Rectal smooth muscle tissue (tissue), 1 donor: ENCODE results near the gene BAHD1.
A peak's percentile ranks its signal among the peaks of the same experiment; 100 is the strongest.

Experiments
- H3K27ac ChIP-seq: one replicate; pipeline ENCODE4 v1.7.0; 2013; ENCODE audit warnings: low read depth, low read length, inconsistent platforms
- H3K27me3 ChIP-seq: one replicate; pipeline ENCODE4 v1.7.0; 2013; ENCODE audit warnings: low read length; ENCODE audit not compliant: control insufficient read depth, insufficient read depth
- H3K36me3 ChIP-seq: one replicate; pipeline ENCODE4 v1.7.0; 2013; ENCODE audit warnings: low read length; ENCODE audit not compliant: control insufficient read depth, insufficient read depth
- H3K4me1 ChIP-seq: one replicate; pipeline ENCODE4 v1.7.0; 2013; ENCODE audit warnings: low read length; ENCODE audit not compliant: control insufficient read depth, insufficient read depth
- H3K4me3 ChIP-seq: one replicate; pipeline ENCODE4 v1.7.0; 2013; ENCODE audit warnings: low read length
- H3K9ac ChIP-seq: one replicate; pipeline ENCODE4 v1.7.0; 2013; ENCODE audit warnings: low read length

The BAHD1 gene

GRCh38 chr15:40429068-40429710 lies 11.6 kb upstream of the BAHD1 start:
- Histone ChIP-seq H3K27me3 (no peaks in the 10 kb centered on the region), H3K27ac (no peak overlapping the region), H3K4me3 (no peak overlapping the region), H3K4me1 (no peaks in the 10 kb centered on the region), H3K9ac (no peak overlapping the region), H3K36me3 (peaks cover 3% of the 10 kb centered on the region)

DNA sequence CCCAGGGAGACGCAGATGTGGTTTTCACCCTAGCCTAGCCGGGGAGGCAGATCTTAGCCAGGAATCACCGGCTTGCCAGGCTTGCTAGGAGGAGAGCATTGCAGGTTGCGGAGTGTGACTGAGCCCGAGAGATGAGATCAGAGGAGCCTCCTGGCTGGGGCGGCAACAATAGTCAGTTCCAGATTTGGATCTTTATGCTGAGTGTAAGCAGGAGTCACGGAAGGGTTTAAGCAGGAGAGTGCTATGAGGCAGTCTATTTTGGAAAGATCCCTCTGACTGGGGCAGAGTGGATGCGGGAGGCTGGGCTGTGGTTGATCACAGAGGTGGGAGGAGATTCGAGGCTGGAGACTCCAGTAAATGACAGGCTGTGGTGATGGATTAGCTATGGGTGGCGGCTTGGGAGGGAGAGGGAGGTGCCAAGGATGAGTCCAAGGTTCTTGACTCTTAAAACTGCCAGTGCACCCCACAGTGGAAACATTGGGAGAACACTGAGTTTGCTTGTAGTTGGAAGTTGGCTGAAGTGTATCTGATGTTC lies 10.4 kb upstream of the BAHD1 start:
- H3K36me3 ChIP-seq = peaks cover 3% of the 10 kb centered on the region
- H3K27ac ChIP-seq = no peak overlapping the region
- H3K27me3 ChIP-seq = peaks cover 3% of the 10 kb centered on the region
- H3K4me3 ChIP-seq = no peak overlapping the region
- no peaks in the 10 kb centered on the region for H3K4me1 ChIP-seq
- no peak overlapping the region for H3K9ac ChIP-seq

GRCh38 chr15:40435023-40435709 lies 5.6 kb upstream of the BAHD1 start:
- Histone ChIP-seq H3K4me3 (peak overlapping the region; percentile 53), H3K36me3 (no peaks in the 10 kb centered on the region), H3K4me1 (peaks cover 4% of the 10 kb centered on the region), H3K27me3 (peaks cover 32% of the 10 kb centered on the region), H3K27ac (no peak overlapping the region), H3K9ac (no peak overlapping the region)

GRCh38 chr15:40435710-40436089 lies 5.1 kb upstream of the BAHD1 start:
- H3K36me3 ChIP-seq = no peaks in the 10 kb centered on the region
- peaks cover 4% of the 10 kb centered on the region for H3K4me1 ChIP-seq
- peak overlapping the region; percentile 53 for H3K4me3 ChIP-seq
- no peak overlapping the region for H3K9ac ChIP-seq
- H3K27me3 ChIP-seq = peaks cover 34% of the 10 kb centered on the region
- H3K27ac ChIP-seq = no peak overlapping the region

GRCh38 chr15:40436116-40436891 lies 4.4 kb upstream of the BAHD1 start:
- Histone ChIP-seq H3K36me3 (no peaks in the 10 kb centered on the region), H3K4me3 (peak overlapping the region; percentile 53), H3K27ac (no peak overlapping the region), H3K4me1 (peaks cover 4% of the 10 kb centered on the region), H3K9ac (no peak overlapping the region), H3K27me3 (peaks cover 34% of the 10 kb centered on the region)

DNA sequence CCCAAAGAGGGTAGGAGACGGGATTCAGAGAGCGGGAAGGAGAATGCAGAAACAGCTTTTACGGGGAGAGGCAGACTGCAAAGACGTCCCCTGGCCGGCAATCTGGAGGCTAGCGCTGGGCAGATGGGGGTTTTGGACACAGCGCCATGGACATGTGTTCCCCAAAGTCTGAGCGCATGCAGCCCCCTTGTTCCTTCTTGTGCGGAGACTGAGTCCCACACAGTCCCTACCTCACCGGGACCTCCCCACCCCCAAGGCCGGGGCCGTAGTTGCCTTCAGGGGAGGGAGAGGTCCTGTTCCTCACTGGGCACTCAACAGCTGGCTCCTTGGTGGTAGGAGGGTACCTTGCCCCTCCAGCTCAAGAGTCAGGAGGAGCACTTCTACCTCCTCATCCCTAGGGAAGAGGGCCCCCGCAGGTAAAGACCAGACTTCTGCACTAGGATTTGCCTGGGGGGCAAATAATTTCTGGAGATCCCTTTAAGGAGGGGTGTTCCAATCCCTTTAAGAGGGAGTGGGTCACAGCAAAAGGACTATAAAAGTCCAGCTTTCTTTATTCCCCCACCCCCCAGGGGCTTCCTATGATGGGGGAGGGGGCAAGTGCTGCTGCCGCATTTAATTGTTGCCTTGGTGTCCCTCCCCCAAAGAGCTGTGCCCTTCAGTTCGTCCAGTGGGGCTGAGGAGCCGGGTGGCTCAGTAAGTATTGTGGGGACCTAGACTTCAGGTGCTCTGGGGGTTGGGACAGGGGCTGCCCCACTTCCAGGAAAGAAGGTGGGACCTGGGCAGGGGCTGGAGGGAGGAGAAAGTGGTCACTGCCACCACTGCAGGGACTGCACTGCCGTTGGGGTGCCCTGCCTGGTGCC lies 3.6 kb upstream of the BAHD1 start:
- peaks cover 4% of the 10 kb centered on the region for H3K4me1 ChIP-seq
- peak overlapping the region; percentile 53 for H3K4me3 ChIP-seq
- no peaks in the 10 kb centered on the region for H3K36me3 ChIP-seq
- no peak overlapping the region for H3K9ac ChIP-seq
- H3K27me3 ChIP-seq = peaks cover 34% of the 10 kb centered on the region
- H3K27ac ChIP-seq = no peak overlapping the region

DNA sequence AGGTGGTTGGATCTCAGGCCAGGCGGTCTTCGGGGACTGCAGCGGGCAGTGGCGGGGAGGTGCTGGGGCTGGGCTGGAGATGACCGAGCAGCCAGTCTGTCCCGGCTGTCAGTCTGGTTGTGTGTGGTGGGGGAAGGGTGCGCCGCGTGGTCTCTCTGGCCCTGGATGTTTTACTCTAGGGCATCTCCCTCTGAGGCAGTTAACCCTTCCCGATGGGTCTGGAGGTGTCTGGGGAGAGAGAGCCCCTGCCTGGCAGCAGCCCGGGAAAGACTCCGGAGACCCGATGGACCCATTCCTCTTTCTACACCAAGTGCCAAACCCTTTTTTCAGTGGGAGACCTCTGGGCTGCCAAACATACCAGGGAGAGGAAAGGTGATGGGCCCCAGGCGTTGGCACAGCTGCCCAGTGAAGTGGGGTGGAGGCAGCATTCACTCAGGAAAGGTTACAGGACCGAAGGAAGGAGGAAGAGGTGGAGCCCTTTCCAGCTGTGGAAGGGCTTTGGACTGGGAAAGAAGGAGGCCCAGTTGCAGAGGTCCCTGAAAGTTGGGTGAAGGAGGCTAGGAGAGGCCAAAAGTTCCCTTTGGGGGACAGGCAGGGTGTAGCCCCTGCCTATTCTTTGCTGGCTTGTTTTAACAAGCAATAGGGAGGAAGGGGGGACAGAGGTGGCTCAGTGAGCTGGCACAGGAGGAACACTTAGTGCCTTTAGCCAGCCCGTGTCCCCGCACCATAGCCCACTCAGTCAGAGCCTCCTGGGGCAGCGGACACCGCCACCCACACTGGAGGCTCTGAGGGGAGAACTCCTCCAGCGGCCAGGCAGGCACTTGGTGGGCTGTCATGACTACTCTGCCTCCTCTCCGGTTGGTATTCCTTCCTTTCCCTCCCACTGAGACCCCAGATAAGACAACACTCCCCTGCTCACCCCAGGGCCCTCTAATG lies 2.7 kb upstream of the BAHD1 start:
- Histone ChIP-seq H3K36me3 (no peaks in the 10 kb centered on the region), H3K27me3 (peaks cover 34% of the 10 kb centered on the region), H3K27ac (no peak overlapping the region), H3K4me1 (peaks cover 4% of the 10 kb centered on the region), H3K9ac (no peak overlapping the region), H3K4me3 (no peak overlapping the region)

DNA sequence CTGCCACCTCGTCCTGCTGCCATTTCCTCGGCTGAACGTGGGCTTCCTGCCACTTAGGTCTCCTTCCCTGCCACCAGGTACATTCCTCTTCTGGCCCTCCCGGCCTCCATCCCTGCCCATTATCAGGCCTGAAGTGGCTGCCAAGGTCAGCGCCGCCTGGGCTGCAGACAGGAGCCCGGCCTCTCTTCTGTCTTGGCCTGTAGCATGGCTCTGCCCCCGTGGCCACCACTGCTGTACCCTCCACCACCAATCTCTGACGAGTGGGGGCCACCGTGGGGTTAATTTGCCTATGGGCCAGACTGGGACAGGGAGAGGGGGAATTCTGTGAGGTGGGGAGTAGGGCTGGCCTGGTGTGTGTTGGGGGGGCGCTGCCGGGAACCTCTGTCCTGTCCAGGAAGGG lies 2.0 kb upstream of the BAHD1 start:
- Histone ChIP-seq H3K27ac (no peak overlapping the region), H3K36me3 (no peaks in the 10 kb centered on the region), H3K4me1 (peaks cover 4% of the 10 kb centered on the region), H3K27me3 (peaks cover 34% of the 10 kb centered on the region), H3K4me3 (no peak overlapping the region), H3K9ac (no peak overlapping the region)

GRCh38 chr15:40439461-40439959 lies 1.2 kb upstream of the BAHD1 start:
- peaks cover 4% of the 10 kb centered on the region for H3K4me1 ChIP-seq
- no peaks in the 10 kb centered on the region for H3K36me3 ChIP-seq
- H3K27ac ChIP-seq = no peak overlapping the region
- H3K27me3 ChIP-seq = peaks cover 34% of the 10 kb centered on the region
- peak overlapping the region; percentile 70 for H3K4me3 ChIP-seq
- no peak overlapping the region for H3K9ac ChIP-seq

GRCh38 chr15:40439960-40440742 lies 602 bp upstream of the BAHD1 start:
- Histone ChIP-seq H3K27me3 (peaks cover 33% of the 10 kb centered on the region), H3K4me3 (peak overlapping the region; percentile 70), H3K36me3 (no peaks in the 10 kb centered on the region), H3K4me1 (peaks cover 4% of the 10 kb centered on the region), H3K9ac (peak overlapping the region; percentile 86), H3K27ac (no peak overlapping the region)
